Fibroblast of villous mesenchyme (primary cell): Measurements from ENCODE around the gene SNX11. TPM values are rescaled to one million over a fixed set of nuclear protein-coding genes. Genes with fewer than 3 reads are reported as not detected.

Source experiments
- DNase-seq: peaks from one replicate; pipeline ENCODE4 v3.0.0-alpha.2; 2010; ENCODE audit warnings: low read depth
- H3K4me3 ChIP-seq: 2 replicates; pipeline ENCODE4 v1.5.1; 2011; ENCODE audit warnings: low read depth, mild to moderate bottlenecking, low read length
- CTCF ChIP-seq: IDR thresholded peaks from 2 replicates; pipeline ENCODE4 v1.5.1; 2012; ENCODE audit warnings: low read depth, mild to moderate bottlenecking, low read length; ENCODE audit not compliant: insufficient read depth
- total RNA-seq: library from RNA; depleted of rRNA; stranded (reverse); fragments of >200 nt; gene quantifications from 2 replicates; pipeline ENCODE4 v1.2.3, GENCODE V29; 2012

The SNX11 gene
- total RNA-seq, 1 donor, result 19.0 TPM

GRCh38 chr17:48110761-48111160 is 3.2 kb downstream of the SNX11 start:
- no peak for DNase-seq
- no peak for TF ChIP-seq CTCF

GRCh38 chr17:48111937-48112241 is 4.3 kb downstream of the SNX11 start:
- no peak for DNase-seq
- no peak overlapping the region for H3K4me3 ChIP-seq
- TF ChIP-seq CTCF, result no peak

More at GRCh38 chr17:48110761-48111160, 3.2 kb downstream of the SNX11 start:
- no peak overlapping the region for H3K4me3 ChIP-seq

GRCh38 chr17:48113201-48113676 is 5.7 kb downstream of the SNX11 start:
- TF ChIP-seq CTCF, result no peak
- no peak overlapping the region for H3K4me3 ChIP-seq
- DNase-seq, result no peak

GRCh38 chr17:48121923-48122664 is 14.5 kb downstream of the SNX11 start:
- no peak for TF ChIP-seq CTCF
- no peak overlapping the region for H3K4me3 ChIP-seq
- DNase-seq, result no peak

- DNase-seq, result no peak
- TF ChIP-seq CTCF, result no peak
- H3K4me3 ChIP-seq, result no peak overlapping the region
Measured at GRCh38 chr17:48122665-48123045, 15.1 kb downstream of the SNX11 start.

- TF ChIP-seq CTCF, result no peak
- DNase-seq, result no peak
- no peak overlapping the region for H3K4me3 ChIP-seq
Measured at GRCh38 chr17:48123111-48123510, 15.5 kb downstream of the SNX11 start.
